Neuronal stem cell (in vitro differentiated cells): ENCODE results near the gene SLC39A11.
A peak's percentile ranks its signal among the peaks of the same experiment; 100 is the strongest.

ENCODE experiments used
- DNase-seq: peaks from one replicate; pipeline ENCODE4 v3.0.0-alpha.2; 2013; ENCODE audit warnings: low spot score
- H2AFZ ChIP-seq: one replicate; pipeline ENCODE4 v1.6.1; 2013; ENCODE audit warnings: mild to moderate bottlenecking, low read length, inconsistent platforms
- H2AK5ac ChIP-seq: 2 replicates; pipeline ENCODE4 v1.6.1; 2013; ENCODE audit warnings: low read depth, mild to moderate bottlenecking, inconsistent platforms, low read length, moderate library complexity, mixed read lengths
- H2BK120ac ChIP-seq: 2 replicates; pipeline ENCODE4 v1.6.1; 2013; ENCODE audit warnings: low read depth, mild to moderate bottlenecking, inconsistent platforms, low read length, moderate library complexity, mixed read lengths
- H2BK12ac ChIP-seq: one replicate; pipeline ENCODE4 v1.6.1; 2013; ENCODE audit warnings: low read length, inconsistent platforms
- H2BK15ac ChIP-seq: 2 replicates; pipeline ENCODE4 v1.6.1; 2013; ENCODE audit warnings: mild to moderate bottlenecking, low read length, inconsistent platforms, mixed read lengths
- H2BK5ac ChIP-seq: one replicate; pipeline ENCODE4 v1.6.1; 2013; ENCODE audit warnings: inconsistent platforms, mild to moderate bottlenecking, low read length, moderate library complexity
- H3K14ac ChIP-seq: one replicate; pipeline ENCODE4 v1.6.1; 2013; ENCODE audit warnings: low read length, inconsistent platforms
- H3K18ac ChIP-seq: 2 replicates; pipeline ENCODE4 v1.6.1; 2013; ENCODE audit warnings: low read length, inconsistent platforms
- H3K23ac ChIP-seq: 2 replicates; pipeline ENCODE4 v1.6.1; 2013; ENCODE audit warnings: low read depth, mild to moderate bottlenecking, mixed read lengths, low read length, inconsistent platforms; ENCODE audit not compliant: poor library complexity
- H3K27ac ChIP-seq: replicated peaks from 3 replicates; pipeline ENCODE4 v1.5.1; 2013; ENCODE audit warnings: low read length, inconsistent platforms
- H3K27me3 ChIP-seq, 3 experiments: 2 replicates each; pipeline ENCODE4 v1.6.1; 2013; ENCODE audit warnings: low read length in 3 of 3, mild to moderate bottlenecking in 2 of 3, inconsistent platforms in 1 of 3, low read depth in 1 of 3, mixed read lengths in 1 of 3, moderate library complexity in 1 of 3; ENCODE audit not compliant: control insufficient read depth in 3 of 3, insufficient read depth in 3 of 3
- H3K36me3 ChIP-seq, 2 donors: replicated peaks in 1 of 2; 2 replicates each; pipeline ENCODE4 v1.6.1; 2013; ENCODE audit warnings: low read length in 2 of 2; ENCODE audit not compliant: control insufficient read depth in 2 of 2, insufficient read depth in 2 of 2
- H3K4ac ChIP-seq: 2 replicates; pipeline ENCODE4 v1.6.1; 2013; ENCODE audit warnings: inconsistent platforms, mild to moderate bottlenecking, low read length, moderate library complexity
- H3K4me1 ChIP-seq, 2 donors: 1 replicate in 1 of 2; 2 replicates in 1 of 2; pipeline ENCODE4 v1.6.1; 2013; ENCODE audit warnings: low read length in 2 of 2, low read depth in 1 of 2; ENCODE audit not compliant: control insufficient read depth in 2 of 2, insufficient read depth in 1 of 2
- H3K4me2 ChIP-seq: one replicate; pipeline ENCODE4 v1.6.1; 2013; ENCODE audit warnings: mild to moderate bottlenecking, low read length, inconsistent platforms; ENCODE audit not compliant: insufficient read depth, poor library complexity, severe bottlenecking
- H3K4me3 ChIP-seq, 2 donors: 2 replicates each; pipeline ENCODE4 v1.5.1; 2013; ENCODE audit warnings: low read length in 2 of 2, mild to moderate bottlenecking in 2 of 2, inconsistent platforms in 1 of 2, moderate library complexity in 1 of 2
- H3K79me1 ChIP-seq: one replicate; pipeline ENCODE4 v1.6.1; 2013; ENCODE audit warnings: low read depth, mild to moderate bottlenecking, inconsistent platforms, low read length, moderate library complexity
- H3K9ac ChIP-seq: one replicate; pipeline ENCODE4 v1.6.1; 2013; ENCODE audit warnings: mild to moderate bottlenecking, low read depth, low read length, inconsistent platforms; ENCODE audit not compliant: poor library complexity
- H3K9me3 ChIP-seq, 2 donors: replicated peaks in 1 of 2; 2 replicates each; pipeline versions ENCODE3 to v1.6.1; 2013; ENCODE audit warnings: low read length in 2 of 2, mild to moderate bottlenecking in 2 of 2, inconsistent platforms in 1 of 2, low read depth in 1 of 2, mixed read lengths in 1 of 2, moderate library complexity in 1 of 2; ENCODE audit not compliant: control insufficient read depth in 2 of 2, insufficient read depth in 1 of 2
- H4K8ac ChIP-seq: one replicate; pipeline ENCODE4 v1.6.1; 2013; ENCODE audit warnings: low read depth, mild to moderate bottlenecking, inconsistent platforms, low read length, moderate library complexity
- H4K91ac ChIP-seq: one replicate; pipeline ENCODE4 v1.6.1; 2013; ENCODE audit warnings: low read length, low read depth, mild to moderate bottlenecking, inconsistent platforms; ENCODE audit not compliant: poor library complexity
- WGBS, 2 donors: extraction: QIAGEN DNeasy Blood & Tissue Kit; methylation state at CpG; one replicate each; pipeline ENCODE4 v1.1.7; 2013; ENCODE audit warnings: missing lambda C conversion rate in 2 of 2, mixed read lengths in 1 of 2; ENCODE audit not compliant: insufficient read length in 2 of 2, insufficient replicate concordance in 1 of 2; ENCODE audit errors: extremely low coverage in 2 of 2; 5-methylcytosine and 5-hydroxymethylcytosine counted together

Gene SLC39A11

DNA sequence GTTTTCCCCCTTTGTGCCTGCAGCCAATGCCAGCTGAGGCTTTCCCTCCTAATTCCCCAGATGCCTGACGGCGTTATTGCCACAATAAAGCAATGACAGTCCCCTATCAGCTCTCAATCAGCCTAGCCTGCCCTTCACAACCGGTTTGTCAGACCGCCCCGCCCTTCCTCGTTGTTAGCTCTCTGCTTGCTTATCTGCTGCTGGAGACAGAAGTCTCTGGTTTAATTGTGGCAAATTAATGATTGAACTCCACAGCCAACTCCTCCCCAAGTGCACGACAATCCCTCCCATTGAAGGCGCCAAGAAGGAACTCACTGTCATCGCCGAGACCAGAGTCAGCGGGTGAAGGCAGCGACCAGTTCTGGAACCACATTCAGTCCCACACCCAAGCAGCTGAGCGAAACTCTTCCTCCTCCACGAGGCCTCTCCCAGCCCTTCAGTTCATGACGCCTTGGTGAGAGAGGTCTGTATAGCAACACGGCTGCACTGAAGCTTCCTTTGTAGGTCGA, 474.4 kb downstream of the SLC39A11 start:
- Histone ChIP-seq H4K8ac (no peak overlapping the region), H3K23ac (no peak overlapping the region), H3K4me2 (no peak overlapping the region), H3K4me1 (peaks cover 0 to 28% of the 10 kb centered on the region in 2 donors), H2BK12ac (no peak overlapping the region), H3K14ac (no peak overlapping the region), H4K91ac (no peak overlapping the region), H3K4me3 (no peak overlapping the region), H2BK120ac (no peak overlapping the region), H2AFZ (no peak overlapping the region), H3K36me3 (no peaks in the 10 kb centered on the region), H3K18ac (peak overlapping the region; percentile 39), H3K4ac (no peak overlapping the region), H3K9ac (no peak overlapping the region), H3K27ac (no peak overlapping the region), H3K9me3 (no peaks in the 10 kb centered on the region), H2BK5ac (no peak overlapping the region), H2BK15ac (no peak overlapping the region), H2AK5ac (no peak overlapping the region), H3K27me3 (peaks cover 0 to 27% (median 0%) of the 10 kb centered on the region in 3 experiments), H3K79me1 (no peaks in the 10 kb centered on the region)
- DNase-seq: no peak
- WGBS, 2 donors: no CpG with 5 or more reads among the region's 17 CpGs

DNA sequence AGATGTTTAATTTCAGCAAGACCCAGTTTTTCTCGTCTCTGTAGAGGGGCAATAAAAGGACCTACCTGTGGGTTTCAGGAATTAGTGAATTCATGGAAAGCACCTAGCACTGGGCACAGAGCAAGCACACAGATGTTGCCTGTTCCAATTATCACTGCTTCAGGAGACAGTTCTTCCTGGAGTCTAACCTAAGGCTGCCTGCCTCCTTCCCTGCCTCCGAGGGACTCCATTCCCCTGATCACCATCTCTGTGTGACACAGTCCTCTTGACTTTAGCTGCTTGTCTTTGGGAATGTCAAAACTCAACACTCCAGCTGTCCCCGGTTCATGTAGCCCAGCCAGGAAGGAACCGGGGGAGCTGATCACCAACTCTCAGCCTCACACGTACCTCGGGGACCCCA, 474.9 kb downstream of the SLC39A11 start:
- Histone ChIP-seq H3K9ac (no peak overlapping the region), H2BK15ac (no peak overlapping the region), H3K14ac (no peak overlapping the region), H2AK5ac (no peak overlapping the region), H2BK5ac (no peak overlapping the region), H3K9me3 (no peaks in the 10 kb centered on the region), H3K4me3 (no peak overlapping the region), H2BK120ac (no peak overlapping the region), H3K27me3 (peaks cover 0 to 29% (median 0%) of the 10 kb centered on the region in 3 experiments), H3K4me2 (no peak overlapping the region), H2BK12ac (no peak overlapping the region), H3K23ac (no peak overlapping the region), H3K36me3 (no peaks in the 10 kb centered on the region), H3K79me1 (no peaks in the 10 kb centered on the region), H3K4ac (no peak overlapping the region), H3K27ac (no peak overlapping the region), H3K18ac (peak overlapping the region; percentile 12), H4K91ac (no peak overlapping the region), H3K4me1 (peaks cover 0 to 28% of the 10 kb centered on the region in 2 donors), H2AFZ (no peak overlapping the region), H4K8ac (no peak overlapping the region)
- no CpG with 5 or more reads among the region's 6 CpGs for WGBS, 2 donors
- no peak for DNase-seq

- H3K9ac ChIP-seq: no peak overlapping the region
- H3K79me1 ChIP-seq: no peaks in the 10 kb centered on the region
- H3K27ac ChIP-seq: no peak overlapping the region
- no CpG with 5 or more reads among the region's 4 CpGs for WGBS, 2 donors
- H4K8ac ChIP-seq: no peak overlapping the region
- H3K23ac ChIP-seq: no peak overlapping the region
- H2BK15ac ChIP-seq: no peak overlapping the region
- H2BK120ac ChIP-seq: no peak overlapping the region
- H3K14ac ChIP-seq: no peak overlapping the region
- H3K4ac ChIP-seq: no peak overlapping the region
- H2BK12ac ChIP-seq: no peak overlapping the region
- no peaks in the 10 kb centered on the region for H3K9me3 ChIP-seq
- no peak overlapping the region for H3K4me2 ChIP-seq
- H3K18ac ChIP-seq: no peak overlapping the region
- H3K27me3 ChIP-seq: peaks cover 0 to 34% (median 0%) of the 10 kb centered on the region in 3 experiments
- H2BK5ac ChIP-seq: no peak overlapping the region
- no peaks in the 10 kb centered on the region for H3K36me3 ChIP-seq
- H4K91ac ChIP-seq: no peak overlapping the region
- no peak overlapping the region for H3K4me3 ChIP-seq
- no peak for DNase-seq
- peaks cover 0 to 28% of the 10 kb centered on the region in 2 donors for H3K4me1 ChIP-seq
- no peak overlapping the region for H2AFZ ChIP-seq
- H2AK5ac ChIP-seq: no peak overlapping the region
Measured at GRCh38 chr17:72616447-72616846, 476.0 kb downstream of the SLC39A11 start.

DNA sequence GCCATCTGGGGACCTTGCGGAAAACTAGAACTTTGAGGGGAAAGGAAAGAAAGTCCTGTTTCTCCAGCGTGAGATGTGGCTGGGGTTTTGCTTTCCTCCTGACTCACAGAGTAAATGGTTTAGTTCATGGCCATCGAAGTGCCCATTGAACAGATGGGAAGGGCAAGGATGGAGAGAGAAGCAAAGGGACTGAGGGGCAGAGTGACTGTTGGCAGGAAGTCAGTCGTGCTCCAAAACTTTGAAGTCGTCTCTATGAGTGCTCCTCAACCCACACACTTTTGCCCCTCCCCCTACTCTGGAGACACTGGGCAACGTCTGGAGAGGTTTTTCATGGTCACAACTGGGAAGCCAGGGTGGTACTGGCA, 476.9 kb downstream of the SLC39A11 start:
- peak overlapping the region; percentile 77 for H3K27ac ChIP-seq
- H3K36me3 ChIP-seq: no peaks in the 10 kb centered on the region
- peak overlapping the region; percentile 81 for H4K91ac ChIP-seq
- no peak overlapping the region for H3K4ac ChIP-seq
- H3K4me3 ChIP-seq: no peak overlapping the region
- H3K27me3 ChIP-seq: peaks cover 0 to 34% (median 0%) of the 10 kb centered on the region in 3 experiments
- no peak overlapping the region for H2BK5ac ChIP-seq
- H2BK12ac ChIP-seq: no peak overlapping the region
- H4K8ac ChIP-seq: no peak overlapping the region
- H2BK120ac ChIP-seq: no peak overlapping the region
- H2BK15ac ChIP-seq: no peak overlapping the region
- DNase-seq: no peak
- H3K14ac ChIP-seq: no peak overlapping the region
- H3K4me1 ChIP-seq: peaks cover 0 to 28% of the 10 kb centered on the region in 2 donors
- peak overlapping the region; percentile 48 for H2AK5ac ChIP-seq
- H3K9me3 ChIP-seq: no peaks in the 10 kb centered on the region
- WGBS, 2 donors: no CpG with 5 or more reads among the region's 6 CpGs
- H3K23ac ChIP-seq: no peak overlapping the region
- peak overlapping the region; percentile 60 for H3K4me2 ChIP-seq
- peak overlapping the region; percentile 73 for H3K18ac ChIP-seq
- H3K9ac ChIP-seq: peak overlapping the region; percentile 33
- no peaks in the 10 kb centered on the region for H3K79me1 ChIP-seq
- H2AFZ ChIP-seq: peak overlapping the region; percentile 59
